CD4-positive, alpha-beta T cell (primary cell): ENCODE results near the gene HSH2D. TPM values are rescaled to one million over a fixed set of nuclear protein-coding genes. Genes with fewer than 3 reads are reported as not detected.

Experiments
- ATAC-seq: fragments of 200-7000 bp; cut with Tn5 transposase; one replicate; pipeline ENCODE4 v1.10.0; 2022; ENCODE audit warnings: mild to moderate bottlenecking; ENCODE audit not compliant: poor library complexity
- CTCF ChIA-PET: fragments of 350-600 bp; sonication (Branson Sonifier 250); formaldehyde crosslinking; loops from one replicate; lab custom pipeline; 2021; ENCODE audit warnings: antibody characterized with exemption, inconsistent platforms; lab: Charles Lee
- POLR2A ChIA-PET: fragments of 350-600 bp; sonication (Branson Sonifier 250); formaldehyde crosslinking; loops from one replicate; lab custom pipeline; 2021; ENCODE audit warnings: antibody characterized with exemption, inconsistent platforms; lab: Charles Lee
- DNase-seq, 14 experiments: peaks; one replicate each; pipeline ENCODE4 v3.0.0-alpha.2; 2013 to 2020; ENCODE audit warnings: mixed read lengths in 2 of 14
- H3K27ac ChIP-seq, 2 donors: one replicate each; pipeline versions ENCODE4 v1.5.1 to v1.7.0; 2013; ENCODE audit warnings: low read length in 2 of 2, low read depth in 1 of 2, mild to moderate bottlenecking in 1 of 2
- H3K27me3 ChIP-seq, 2 experiments: 1 replicate in 1 of 2; 2 replicates in 1 of 2; pipeline versions ENCODE4 v1.6.1 to v1.7.0; 2013; ENCODE audit warnings: low read length in 2 of 2, control low read depth in 1 of 2, mild to moderate bottlenecking in 1 of 2, moderate library complexity in 1 of 2; ENCODE audit not compliant: insufficient read depth in 2 of 2, control insufficient read depth in 1 of 2
- H3K36me3 ChIP-seq: one replicate; pipeline ENCODE4 v1.6.1; 2013; ENCODE audit warnings: low read length, control low read depth; ENCODE audit not compliant: insufficient read depth
- H3K4me1 ChIP-seq: one replicate; pipeline ENCODE4 v1.6.1; 2013; ENCODE audit warnings: low read length, control low read depth; ENCODE audit not compliant: insufficient read depth
- H3K4me3 ChIP-seq: one replicate; pipeline ENCODE4 v1.5.1; 2013; ENCODE audit warnings: mild to moderate bottlenecking, low read length, moderate library complexity
- H3K9me3 ChIP-seq, 2 experiments: 1 replicate in 1 of 2; 2 replicates in 1 of 2; pipeline versions ENCODE4 v1.6.1 to v1.7.0; 2013; ENCODE audit warnings: low read length in 2 of 2, mild to moderate bottlenecking in 2 of 2, control low read depth in 1 of 2, moderate library complexity in 1 of 2; ENCODE audit not compliant: control insufficient read depth in 1 of 2, insufficient read depth in 1 of 2
- H3K27ac Mint-ChIP-seq: one replicate; pipeline ENCODE4 v1.8.0; 2020; ENCODE audit warnings: mixed read lengths
- H3K27me3 Mint-ChIP-seq: one replicate; pipeline ENCODE4 v1.8.0; 2021; ENCODE audit warnings: mixed read lengths
- H3K36me3 Mint-ChIP-seq: one replicate; pipeline ENCODE4 v1.8.0; 2021; ENCODE audit warnings: low read depth, mixed read lengths
- H3K4me1 Mint-ChIP-seq: one replicate; pipeline ENCODE4 v1.8.0; 2021; ENCODE audit warnings: low read depth, mixed read lengths
- H3K4me3 Mint-ChIP-seq: one replicate; pipeline ENCODE4 v1.8.0; 2020; ENCODE audit warnings: mild to moderate bottlenecking, mixed read lengths
- H3K9me3 Mint-ChIP-seq: one replicate; pipeline ENCODE4 v1.8.0; 2020; ENCODE audit warnings: mixed read lengths
- intact Hi-C, 2 experiments: fragments of 100-400 bp; cut with DNase I in 1 of 2; cut with micrococcal nuclease in 1 of 2; formaldehyde crosslinking; loops; one replicate each; pipeline versions ENCODE4 v1.15.1 to v1.9.0; 2023 to 2025; cut with DNase I, micrococcal nuclease
- total RNA-seq, 174 experiments: library from RNA in 2 of 174; stranded (reverse) in 2 of 174; gene quantifications; one replicate each; pipeline ENCODE4 v1.2.3 and lab custom pipeline; 2021 to 2026
- TF ChIP-seq, protein P1 (sequence below): fragments of 200-600 bp; IDR thresholded peaks from one replicate; pipeline ENCODE4 v1.8.0; 2022; ENCODE audit warnings: antibody characterized with exemption, mild to moderate bottlenecking

Gene HSH2D
- total RNA-seq, 2 experiments from 2014 or later = 46.0 to 46.9 TPM

DNA sequence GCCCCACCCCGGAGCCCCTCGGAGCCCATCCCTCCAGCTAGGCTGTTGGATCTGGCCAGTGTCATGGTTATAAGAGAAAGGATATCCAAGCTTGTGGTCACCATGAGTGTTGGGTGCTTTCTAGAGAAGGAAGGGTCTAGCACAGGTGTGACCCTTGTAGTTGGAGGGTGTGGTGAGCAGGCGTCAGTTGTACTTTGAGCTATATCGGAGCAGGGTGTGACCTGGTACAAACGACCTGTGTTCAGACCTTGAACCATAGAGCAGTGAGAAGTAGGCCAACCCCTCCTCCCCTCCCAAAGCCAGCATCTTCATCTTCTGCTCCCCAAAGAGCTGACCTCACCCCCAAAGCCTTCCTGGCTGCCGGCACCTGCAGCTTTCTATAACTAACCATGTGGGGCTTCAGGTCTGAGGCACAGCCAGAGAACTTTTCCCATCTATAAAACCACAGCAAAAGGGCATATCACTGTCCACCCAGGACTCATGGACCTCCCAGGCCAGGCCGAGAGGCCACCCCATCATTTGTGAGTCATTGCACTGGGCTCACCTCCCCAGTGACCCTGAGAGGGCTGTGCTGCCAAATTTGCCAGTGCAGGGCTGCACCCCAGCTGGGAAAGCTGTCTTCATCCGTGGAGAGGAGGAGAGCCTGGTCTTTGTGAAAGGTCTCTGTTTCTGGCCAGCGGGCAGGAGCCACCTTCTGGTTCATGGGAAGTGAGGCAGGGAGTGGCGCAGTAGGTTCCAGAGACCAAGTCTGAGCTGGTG is 17.6 kb upstream of the HSH2D start:
- Histone ChIP-seq H3K27me3 (no peaks in the 10 kb centered on the region), H3K9me3 (no peaks in the 10 kb centered on the region), H3K4me1 (peaks cover 3% of the 10 kb centered on the region), H3K4me3 (no peak overlapping the region), H3K36me3 (peaks cover 95% of the 10 kb centered on the region), H3K27ac (no peak overlapping the region)
- H3K27me3 Mint-ChIP-seq = no peaks in the 10 kb centered on the region
- H3K4me1 Mint-ChIP-seq = no peaks in the 10 kb centered on the region
- H3K27ac Mint-ChIP-seq = no peak overlapping the region
- DNase-seq (no peak), ATAC-seq (no peak)
- TF ChIP-seq, protein P1, sequence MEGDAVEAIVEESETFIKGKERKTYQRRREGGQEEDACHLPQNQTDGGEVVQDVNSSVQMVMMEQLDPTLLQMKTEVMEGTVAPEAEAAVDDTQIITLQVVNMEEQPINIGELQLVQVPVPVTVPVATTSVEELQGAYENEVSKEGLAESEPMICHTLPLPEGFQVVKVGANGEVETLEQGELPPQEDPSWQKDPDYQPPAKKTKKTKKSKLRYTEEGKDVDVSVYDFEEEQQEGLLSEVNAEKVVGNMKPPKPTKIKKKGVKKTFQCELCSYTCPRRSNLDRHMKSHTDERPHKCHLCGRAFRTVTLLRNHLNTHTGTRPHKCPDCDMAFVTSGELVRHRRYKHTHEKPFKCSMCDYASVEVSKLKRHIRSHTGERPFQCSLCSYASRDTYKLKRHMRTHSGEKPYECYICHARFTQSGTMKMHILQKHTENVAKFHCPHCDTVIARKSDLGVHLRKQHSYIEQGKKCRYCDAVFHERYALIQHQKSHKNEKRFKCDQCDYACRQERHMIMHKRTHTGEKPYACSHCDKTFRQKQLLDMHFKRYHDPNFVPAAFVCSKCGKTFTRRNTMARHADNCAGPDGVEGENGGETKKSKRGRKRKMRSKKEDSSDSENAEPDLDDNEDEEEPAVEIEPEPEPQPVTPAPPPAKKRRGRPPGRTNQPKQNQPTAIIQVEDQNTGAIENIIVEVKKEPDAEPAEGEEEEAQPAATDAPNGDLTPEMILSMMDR = no peak
- no peaks in the 10 kb centered on the region for H3K9me3 Mint-ChIP-seq
- ChIA-PET POLR2A (no interaction called here), CTCF (interaction anchor here (0.7 kb wide), 1 partner anchor 84 kb away, joined by 3 read pairs; no protein-coding TSS in a partner anchor)
- no peak overlapping the region for H3K4me3 Mint-ChIP-seq
- intact Hi-C loops = loop anchor here in 1 of 2 experiments (5.0 kb wide), 1 partner anchor 46 kb away; the partner anchor contains the start of gene CIB3
- peaks cover 95% of the 10 kb centered on the region for H3K36me3 Mint-ChIP-seq

DNA sequence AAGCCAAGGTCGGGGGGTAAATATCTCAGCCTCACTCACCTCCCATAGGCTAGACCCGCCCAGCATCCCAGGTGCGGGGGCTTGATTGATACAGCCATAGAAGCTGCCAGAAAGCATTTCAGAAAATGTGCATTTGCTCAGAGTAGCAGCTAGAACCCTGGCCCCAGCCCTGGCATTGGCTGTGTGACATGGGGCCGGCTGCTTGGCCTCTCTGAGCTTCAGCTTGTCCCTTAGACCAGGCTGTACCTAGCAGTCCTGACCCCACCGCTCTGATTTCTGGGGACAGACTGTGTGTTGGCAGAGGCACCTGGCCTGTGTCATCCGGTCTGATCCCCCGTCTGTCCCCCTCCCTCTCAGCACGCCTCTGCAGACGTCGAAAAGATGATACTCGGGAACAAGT is 16.4 kb upstream of the HSH2D start:
- H3K4me3 ChIP-seq = no peak overlapping the region
- peaks cover 92% of the 10 kb centered on the region for H3K36me3 ChIP-seq
- H3K4me1 ChIP-seq = peaks cover 3% of the 10 kb centered on the region
- intact Hi-C loops = loop anchor here in 1 of 2 experiments (5.0 kb wide), 1 partner anchor 45 kb away; the partner anchor contains the start of gene CIB3
- H3K9me3 ChIP-seq = no peaks in the 10 kb centered on the region
- H3K4me3 Mint-ChIP-seq = no peak overlapping the region
- H3K27me3 Mint-ChIP-seq = no peaks in the 10 kb centered on the region
- ChIA-PET CTCF (no interaction called here), POLR2A (interaction anchor here (0.6 to 1.2 kb wide), 2 partner anchors 20 to 36 kb away, joined by 4 read pairs; no protein-coding TSS in a partner anchor)
- TF ChIP-seq, protein P1 = no peak
- no peak overlapping the region for H3K27ac ChIP-seq
- H3K36me3 Mint-ChIP-seq = peaks cover 95% of the 10 kb centered on the region
- no peaks in the 10 kb centered on the region for H3K27me3 ChIP-seq
- no peaks in the 10 kb centered on the region for H3K4me1 Mint-ChIP-seq
- no peaks in the 10 kb centered on the region for H3K9me3 Mint-ChIP-seq
- H3K27ac Mint-ChIP-seq = no peak overlapping the region
- DNase-seq (no peak), ATAC-seq (no peak)

- H3K9me3 Mint-ChIP-seq = no peaks in the 10 kb centered on the region
- intact Hi-C loops = loop anchor here in 1 of 2 experiments (5.0 kb wide), 1 partner anchor 44 kb away; the partner anchor contains the start of gene CIB3
- peaks cover 92% of the 10 kb centered on the region for H3K36me3 ChIP-seq
- H3K27ac ChIP-seq = no peak overlapping the region
- H3K27me3 ChIP-seq = no peaks in the 10 kb centered on the region
- H3K27ac Mint-ChIP-seq = no peak overlapping the region
- no peaks in the 10 kb centered on the region for H3K27me3 Mint-ChIP-seq
- ATAC-seq (no peak), DNase-seq (no peak)
- peaks cover 98% of the 10 kb centered on the region for H3K36me3 Mint-ChIP-seq
- no peak overlapping the region for H3K4me3 ChIP-seq
- ChIA-PET POLR2A (interaction anchor here (1.2 kb wide), 1 partner anchor 35 kb away, joined by 4 read pairs; no protein-coding TSS in a partner anchor), CTCF (no interaction called here)
- TF ChIP-seq, protein P1 = no peak
- H3K4me1 ChIP-seq = peaks cover under 1% of the 10 kb centered on the region
- H3K4me3 Mint-ChIP-seq = no peak overlapping the region
- no peaks in the 10 kb centered on the region for H3K4me1 Mint-ChIP-seq
- no peaks in the 10 kb centered on the region for H3K9me3 ChIP-seq
Measured at GRCh38 chr19:16127776-16128371, 15.6 kb upstream of the HSH2D start.
